ENCODE results near the gene BUD23.
"Not testable (repeated sequence)": the region's sequence is repeated elsewhere in the genome, so short reads cannot be mapped to it uniquely, and the experiment has no call there.

BUD23 gene

GRCh38 chr7:73683056-73683787, at the start of gene BUD23, which contains the start of gene DNAJC30:
TSS of gene BUD23 (plus strand) at chr7:73683597. CDS start at chr7:73683626, 29 bp downstream.
TSS of gene DNAJC30 (minus strand) at chr7:73683453. CDS start at chr7:73683423, 30 bp downstream.
- peak; percentile 99 for DNase-seq

GRCh38 chr7:73633844-73634243, 49.6 kb upstream of the BUD23 start:
- no peak for DNase-seq

- no peak for DNase-seq
These were observed 47.8 kb upstream of the BUD23 start for GRCh38 chr7:73635428-73636200.

GRCh38 chr7:73638911-73639310, 44.5 kb upstream of the BUD23 start:
- no peak for DNase-seq

GRCh38 chr7:73642834-73643233, 40.6 kb upstream of the BUD23 start:
- no peak for DNase-seq

- DNase-seq, result no peak
These were observed 38.6 kb upstream of the BUD23 start for GRCh38 chr7:73644688-73645286.

- DNase-seq, result no peak
These were observed 37.7 kb upstream of the BUD23 start for GRCh38 chr7:73645643-73646174.

- no peak for DNase-seq
These were observed 36.3 kb upstream of the BUD23 start for GRCh38 chr7:73646785-73647724.

GRCh38 chr7:73647725-73648592, 35.4 kb upstream of the BUD23 start:
- peak; percentile 25 for DNase-seq

GRCh38 chr7:73648593-73649332, 34.6 kb upstream of the BUD23 start:
- no peak for DNase-seq

GRCh38 chr7:73649576-73649975, 33.8 kb upstream of the BUD23 start:
- DNase-seq, result no peak

- DNase-seq, result no peak
These were observed 32.9 kb upstream of the BUD23 start for GRCh38 chr7:73650524-73650923.

- no peak for DNase-seq
These were observed 30.9 kb upstream of the BUD23 start for GRCh38 chr7:73652541-73652949.

GRCh38 chr7:73655309-73655708, 28.1 kb upstream of the BUD23 start:
- DNase-seq, result not testable (repeated sequence)

GRCh38 chr7:73659983-73660382, 23.4 kb upstream of the BUD23 start:
- no peak for DNase-seq

- DNase-seq, result not testable (repeated sequence)
These were observed 22.8 kb upstream of the BUD23 start for GRCh38 chr7:73660594-73660993.

- DNase-seq, result no peak
These were observed 20.4 kb upstream of the BUD23 start for GRCh38 chr7:73663033-73663432.

GRCh38 chr7:73667344-73668102, 15.9 kb upstream of the BUD23 start, which contains the start of gene VPS37D:
TSS of gene VPS37D (plus strand) at chr7:73667831. CDS start at chr7:73667959, 128 bp downstream.
- peak; percentile 95 for DNase-seq

GRCh38 chr7:73668103-73668885, 15.1 kb upstream of the BUD23 start:
- DNase-seq, result no peak

Measured in activated CD4-positive, alpha-beta T cell treated with anti-CD3 and anti-CD28 coated beads, Interleukin-2, amount 50 U/mL, for 1 hour (primary cell).